ENCODE measurements around the gene SP3. TPM values are rescaled to one million over a fixed set of nuclear protein-coding genes. Genes with fewer than 3 reads are reported as not detected.

The SP3 gene
- total RNA-seq, 6 experiments from 2014 or later: 45.0 to 63.7 (median 52.1) TPM

DNA sequence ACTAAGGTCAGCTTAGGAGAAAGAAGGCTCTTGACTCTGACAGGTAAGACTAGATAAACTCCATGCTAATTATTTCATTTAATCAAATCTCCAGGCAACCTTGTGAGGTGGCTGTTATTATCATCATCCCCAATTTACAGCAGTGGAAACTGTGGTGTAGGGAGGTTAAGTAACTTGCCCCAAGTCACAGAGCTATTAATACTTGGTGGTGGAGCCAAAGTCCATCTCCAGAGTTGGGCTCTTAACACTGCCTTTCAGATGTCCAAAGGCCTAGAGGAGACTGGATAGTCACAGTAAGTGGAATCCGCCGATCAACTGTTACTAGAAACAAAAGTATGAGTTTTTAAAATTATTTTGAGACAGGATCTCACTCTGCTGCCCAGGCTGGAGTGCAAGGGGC is 46.6 kb upstream of the SP3 start:
- Mint-ChIP-seq H3K27me3 (ENCODE audit: insufficient read depth) (peaks cover 7% of the 10 kb centered on the region; the same call in 1 of the 2 replicates), H3K36me3 (ENCODE audit: low read depth) (no peaks in the 10 kb centered on the region), H3K27ac (no peak overlapping the region)

DNA sequence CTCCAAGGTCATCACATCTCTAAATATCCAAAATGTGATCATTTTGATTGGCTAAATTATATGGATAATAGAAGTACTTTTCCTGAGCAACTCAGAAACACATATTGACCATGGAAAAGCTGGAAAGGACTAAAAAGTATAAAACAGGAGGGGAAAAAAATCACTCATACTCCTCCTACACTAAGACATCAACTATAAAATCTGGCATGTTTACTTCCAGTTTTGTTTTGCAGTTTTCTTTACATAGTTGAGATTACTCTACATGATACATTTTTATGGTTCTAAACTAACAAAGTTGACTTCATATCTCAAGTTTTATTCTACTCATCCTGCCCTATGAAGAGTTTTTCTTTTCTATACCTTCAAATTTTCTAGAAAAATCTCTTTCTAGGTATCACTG is 46.0 kb upstream of the SP3 start:
- no peak for DNase-seq
- Mint-ChIP-seq H3K9me3 (no peaks in the 10 kb centered on the region), H3K27me3 (ENCODE audit: insufficient read depth) (peaks cover 7% of the 10 kb centered on the region; the same call in 1 of the 2 replicates)

More for the DNA sequence above, 46.6 kb upstream of the SP3 start:
- H3K9me3 Mint-ChIP-seq: no peaks in the 10 kb centered on the region
- peaks cover 69% of the 10 kb centered on the region for H3K4me1 Mint-ChIP-seq (ENCODE audit: low read depth)
- TF ChIP-seq, protein P1, sequence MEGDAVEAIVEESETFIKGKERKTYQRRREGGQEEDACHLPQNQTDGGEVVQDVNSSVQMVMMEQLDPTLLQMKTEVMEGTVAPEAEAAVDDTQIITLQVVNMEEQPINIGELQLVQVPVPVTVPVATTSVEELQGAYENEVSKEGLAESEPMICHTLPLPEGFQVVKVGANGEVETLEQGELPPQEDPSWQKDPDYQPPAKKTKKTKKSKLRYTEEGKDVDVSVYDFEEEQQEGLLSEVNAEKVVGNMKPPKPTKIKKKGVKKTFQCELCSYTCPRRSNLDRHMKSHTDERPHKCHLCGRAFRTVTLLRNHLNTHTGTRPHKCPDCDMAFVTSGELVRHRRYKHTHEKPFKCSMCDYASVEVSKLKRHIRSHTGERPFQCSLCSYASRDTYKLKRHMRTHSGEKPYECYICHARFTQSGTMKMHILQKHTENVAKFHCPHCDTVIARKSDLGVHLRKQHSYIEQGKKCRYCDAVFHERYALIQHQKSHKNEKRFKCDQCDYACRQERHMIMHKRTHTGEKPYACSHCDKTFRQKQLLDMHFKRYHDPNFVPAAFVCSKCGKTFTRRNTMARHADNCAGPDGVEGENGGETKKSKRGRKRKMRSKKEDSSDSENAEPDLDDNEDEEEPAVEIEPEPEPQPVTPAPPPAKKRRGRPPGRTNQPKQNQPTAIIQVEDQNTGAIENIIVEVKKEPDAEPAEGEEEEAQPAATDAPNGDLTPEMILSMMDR (IDR thresholded peaks at IDR 0.05): no peak
- H3K4me3 Mint-ChIP-seq: no peak overlapping the region
- no peak for DNase-seq

DNA sequence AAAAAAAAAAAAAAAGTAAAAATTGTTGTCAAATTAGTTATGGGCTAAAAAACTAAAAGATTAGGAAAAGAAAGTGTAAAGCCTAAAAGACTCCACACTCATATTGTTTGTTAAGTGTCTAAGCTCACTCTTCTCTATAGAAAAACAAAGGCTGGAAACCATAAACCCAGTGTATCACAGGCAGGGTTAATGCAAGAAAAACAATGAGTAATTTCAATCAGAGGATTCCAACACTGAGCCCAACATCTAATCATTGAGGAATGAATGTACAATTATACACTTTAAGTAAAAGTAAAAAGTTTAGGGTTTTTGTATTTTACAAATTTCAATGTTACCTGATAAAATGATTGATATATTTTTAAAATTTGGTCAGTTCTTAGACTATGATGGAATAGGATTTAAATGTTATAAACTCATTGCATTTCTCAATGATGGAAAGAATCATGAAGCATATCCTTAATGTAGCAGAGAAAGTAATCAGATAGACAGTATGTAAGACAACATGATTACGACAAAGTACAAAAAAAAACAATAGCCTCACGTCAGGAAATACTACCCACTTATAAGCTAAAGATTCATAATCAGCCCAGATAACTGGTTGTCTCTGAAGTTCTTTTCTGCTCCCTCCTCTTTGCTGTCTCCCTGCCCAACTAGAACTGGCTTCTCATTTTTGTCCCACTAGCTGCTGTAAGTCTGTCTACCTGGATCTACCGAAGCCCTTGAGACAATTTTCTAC is 44.5 kb upstream of the SP3 start:
- Mint-ChIP-seq H3K9me3 (no peaks in the 10 kb centered on the region), H3K4me1 (ENCODE audit: low read depth) (peaks cover 73% of the 10 kb centered on the region), H3K4me3 (peak overlapping the region; percentile 38), H3K36me3 (ENCODE audit: low read depth) (no peaks in the 10 kb centered on the region; the same call in 1 of the 2 replicates), H3K27ac (peak overlapping the region; percentile 48; the same call in 1 of the 2 replicates), H3K27me3 (ENCODE audit: insufficient read depth) (peaks cover 7% of the 10 kb centered on the region; the same call in 1 of the 2 replicates)
- peak; percentile 49 for DNase-seq
- TF ChIP-seq, protein P1 (IDR thresholded peaks at IDR 0.05): no peak

More for the DNA sequence above, 46.0 kb upstream of the SP3 start:
- Mint-ChIP-seq H3K4me1 (ENCODE audit: low read depth) (peaks cover 69% of the 10 kb centered on the region), H3K27ac (no peak overlapping the region), H3K4me3 (no peak overlapping the region), H3K36me3 (ENCODE audit: low read depth) (no peaks in the 10 kb centered on the region)
- TF ChIP-seq, protein P1 (IDR thresholded peaks at IDR 0.05): no peak

- H3K27ac Mint-ChIP-seq: no peak overlapping the region
- H3K27me3 Mint-ChIP-seq (ENCODE audit: insufficient read depth): peaks cover 7% of the 10 kb centered on the region; the same call in 1 of the 2 replicates
- TF ChIP-seq, protein P1 (IDR thresholded peaks at IDR 0.05): no peak
- H3K36me3 Mint-ChIP-seq (ENCODE audit: low read depth): no peaks in the 10 kb centered on the region; the same call in 1 of the 2 replicates
- DNase-seq: no peak
- no peak overlapping the region for H3K4me3 Mint-ChIP-seq
- H3K9me3 Mint-ChIP-seq: no peaks in the 10 kb centered on the region
- peaks cover 69% of the 10 kb centered on the region for H3K4me1 Mint-ChIP-seq (ENCODE audit: low read depth)
Observed at GRCh38 chr2:174008720-174009119, 43.5 kb upstream of the SP3 start.

DNA sequence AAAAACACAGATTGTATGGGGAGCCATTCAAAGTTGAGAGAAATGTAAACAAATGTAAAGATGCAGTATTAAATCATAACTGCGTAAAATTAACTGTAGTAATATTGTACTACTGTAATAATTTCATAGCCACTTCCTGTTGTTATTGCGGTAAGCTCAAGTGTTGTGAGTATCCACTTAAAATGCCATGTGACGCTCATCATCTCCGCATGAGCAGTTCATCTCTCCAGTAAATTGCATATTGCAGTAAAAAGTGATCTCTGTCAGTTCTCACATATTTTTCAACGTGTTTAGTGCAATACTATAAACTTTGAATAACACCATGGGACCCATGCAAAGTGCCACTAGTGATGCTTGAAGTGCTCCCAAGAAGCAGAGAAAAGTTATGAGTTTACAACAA is 41.8 kb upstream of the SP3 start:
- Mint-ChIP-seq H3K27ac (no peak overlapping the region), H3K27me3 (ENCODE audit: insufficient read depth) (no peaks in the 10 kb centered on the region), H3K4me3 (no peak overlapping the region), H3K36me3 (ENCODE audit: low read depth) (no peaks in the 10 kb centered on the region; the same call in 1 of the 2 replicates), H3K9me3 (no peaks in the 10 kb centered on the region), H3K4me1 (ENCODE audit: low read depth) (peaks cover 62% of the 10 kb centered on the region)
- DNase-seq: no peak
- TF ChIP-seq, protein P1 (IDR thresholded peaks at IDR 0.05): no peak
